ENCODE measurements around the gene BMPR1A. TPM values are rescaled to one million over a fixed set of nuclear protein-coding genes. Genes with fewer than 3 reads are reported as not detected.
A peak's percentile ranks its signal among the peaks of the same experiment; 100 is the strongest.
"Not testable (repeated sequence)": the region's sequence is repeated elsewhere in the genome, so short reads cannot be mapped to it uniquely, and the experiment has no call there.

BMPR1A gene
- total and polyA plus RNA-seq, 4 donors: 38.1 to 84.0 (median 63.4) TPM

DNA sequence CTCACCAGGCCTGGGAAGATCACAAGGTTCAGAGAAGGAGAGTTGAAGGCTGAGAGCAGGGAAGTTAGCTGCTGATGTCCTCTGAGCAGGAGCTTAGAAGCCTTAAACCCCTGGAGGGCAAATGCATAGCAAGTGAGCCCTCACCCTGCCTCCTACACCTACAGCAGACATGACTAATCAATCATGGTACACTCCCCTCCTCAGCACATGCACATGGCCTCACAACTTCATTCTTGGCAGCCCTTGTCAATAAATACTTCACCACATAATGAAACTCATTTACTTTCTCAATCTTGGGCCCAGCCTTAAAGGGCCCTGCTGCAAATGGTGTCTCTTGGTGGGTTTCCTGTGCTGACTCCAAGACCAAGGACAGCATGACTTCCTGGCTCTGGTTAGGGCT is 188.1 kb downstream of the BMPR1A start:
- Histone ChIP-seq H3K36me3 (ENCODE audit: control insufficient read depth, insufficient read depth, low read length) (peaks cover 20% of the 10 kb centered on the region), H3K27ac (ENCODE audit: low read depth, low read length) (no peak overlapping the region), H3K4me1 (ENCODE audit: control insufficient read depth, insufficient read depth, low read length) (peaks cover 48% of the 10 kb centered on the region), H3K9me3 (ENCODE audit: control insufficient read depth, insufficient read depth, low read length) (no peaks in the 10 kb centered on the region), H3K27me3 (ENCODE audit: control insufficient read depth, insufficient read depth, low read length) (no peaks in the 10 kb centered on the region), H3K4me3 (ENCODE audit: low read depth, low read length) (no peak overlapping the region)
- DNase-seq (ENCODE audit: low read depth in 4 of 6, low spot score in 6 of 6): no peak

GRCh38 chr10:86944907-86945306 is 188.5 kb downstream of the BMPR1A start:
- 100% methylated on average over 3 of the region's 3 CpGs for WGBS (ENCODE audit: insufficient coverage)
- H3K27me3 ChIP-seq (ENCODE audit: control insufficient read depth, insufficient read depth, low read length): no peaks in the 10 kb centered on the region
- DNase-seq (ENCODE audit: low read depth in 4 of 6, low spot score in 6 of 6): no peak
- no peak overlapping the region for H3K27ac ChIP-seq (ENCODE audit: low read depth, low read length)
- peaks cover 43% of the 10 kb centered on the region for H3K4me1 ChIP-seq (ENCODE audit: control insufficient read depth, insufficient read depth, low read length)
- H3K4me3 ChIP-seq (ENCODE audit: low read depth, low read length): no peak overlapping the region
- no peaks in the 10 kb centered on the region for H3K9me3 ChIP-seq (ENCODE audit: control insufficient read depth, insufficient read depth, low read length)
- H3K36me3 ChIP-seq (ENCODE audit: control insufficient read depth, insufficient read depth, low read length): peaks cover 20% of the 10 kb centered on the region

DNA sequence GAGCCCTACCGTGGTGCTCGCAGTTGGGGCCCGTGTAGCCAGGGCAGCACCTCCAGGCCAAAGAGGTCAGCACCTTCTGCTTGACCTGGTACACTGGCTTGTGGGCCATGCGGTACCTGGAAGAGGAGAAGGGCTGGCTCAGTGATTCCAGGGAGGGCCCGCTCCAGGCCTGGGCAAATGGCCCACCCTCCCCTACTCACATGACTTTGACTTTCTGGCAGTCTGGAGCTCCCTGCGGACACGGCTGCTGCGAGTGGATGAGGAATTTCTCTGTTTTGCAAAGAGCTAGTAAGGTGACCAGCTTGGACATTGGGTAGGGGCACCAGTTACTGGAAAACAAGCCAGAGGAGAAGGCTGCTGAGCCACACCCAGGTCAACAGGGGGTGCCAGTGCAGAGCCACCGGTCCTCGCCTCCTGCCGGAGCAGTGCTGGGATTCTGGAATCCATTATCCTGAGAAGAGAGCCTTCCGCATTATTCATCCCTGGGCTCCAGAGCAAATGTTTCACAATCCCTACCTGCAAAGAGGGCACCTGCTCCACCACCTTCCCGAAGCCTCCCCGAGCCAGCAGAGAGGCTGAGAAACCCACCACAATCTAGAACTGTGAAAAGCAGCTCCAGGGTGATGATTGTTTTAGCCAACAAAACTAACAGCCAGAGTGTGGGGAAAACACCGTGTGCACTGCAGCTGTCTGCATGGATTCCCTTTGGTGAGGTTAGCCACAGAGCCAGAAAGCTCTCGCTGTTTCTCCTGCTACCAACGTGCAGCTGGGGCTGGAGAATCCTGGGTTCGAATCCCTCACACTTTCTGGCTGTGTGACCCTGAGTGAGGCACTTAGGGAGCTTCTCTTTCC is 189.2 kb downstream of the BMPR1A start:
- H3K36me3 ChIP-seq (ENCODE audit: control insufficient read depth, insufficient read depth, low read length): peaks cover 20% of the 10 kb centered on the region
- peak overlapping the region; percentile 25 for H3K27ac ChIP-seq (ENCODE audit: low read depth, low read length)
- 47% methylated on average over 16 of the region's 18 CpGs for WGBS (ENCODE audit: insufficient coverage)
- H3K27me3 ChIP-seq (ENCODE audit: control insufficient read depth, insufficient read depth, low read length): no peaks in the 10 kb centered on the region
- H3K4me3 ChIP-seq (ENCODE audit: low read depth, low read length): no peak overlapping the region
- peak in 1 of 6 donors; percentile 29 for DNase-seq (ENCODE audit: low read depth in 4 of 6, low spot score in 6 of 6)
- no peaks in the 10 kb centered on the region for H3K9me3 ChIP-seq (ENCODE audit: control insufficient read depth, insufficient read depth, low read length)
- H3K4me1 ChIP-seq (ENCODE audit: control insufficient read depth, insufficient read depth, low read length): peaks cover 40% of the 10 kb centered on the region

- H3K9me3 ChIP-seq (ENCODE audit: control insufficient read depth, insufficient read depth, low read length): no peaks in the 10 kb centered on the region
- H3K4me3 ChIP-seq (ENCODE audit: low read depth, low read length): no peak overlapping the region
- peak in 2 of 6 donors; percentile 50 to 55 for DNase-seq (ENCODE audit: low read depth in 4 of 6, low spot score in 6 of 6)
- WGBS (ENCODE audit: insufficient coverage): 77% methylated on average over 13 of the region's 13 CpGs
- peaks cover 17% of the 10 kb centered on the region for H3K36me3 ChIP-seq (ENCODE audit: control insufficient read depth, insufficient read depth, low read length)
- H3K4me1 ChIP-seq (ENCODE audit: control insufficient read depth, insufficient read depth, low read length): peaks cover 37% of the 10 kb centered on the region
- H3K27ac ChIP-seq (ENCODE audit: low read depth, low read length): peak overlapping the region; percentile 25
- no peaks in the 10 kb centered on the region for H3K27me3 ChIP-seq (ENCODE audit: control insufficient read depth, insufficient read depth, low read length)
These were observed 190.1 kb downstream of the BMPR1A start for GRCh38 chr10:86946213-86947155.

GRCh38 chr10:86947806-86948205 is 191.4 kb downstream of the BMPR1A start:
- H3K36me3 ChIP-seq (ENCODE audit: control insufficient read depth, insufficient read depth, low read length): peaks cover 12% of the 10 kb centered on the region
- H3K4me3 ChIP-seq (ENCODE audit: low read depth, low read length); H3K9me3 ChIP-seq (ENCODE audit: control insufficient read depth, insufficient read depth, low read length); DNase-seq (ENCODE audit: low read depth in 4 of 6, low spot score in 6 of 6); H3K27ac ChIP-seq (ENCODE audit: low read depth, low read length); H3K27me3 ChIP-seq (ENCODE audit: control insufficient read depth, insufficient read depth, low read length): not testable (repeated sequence)
- WGBS (ENCODE audit: insufficient coverage): no CpG with 5 or more reads among the region's 4 CpGs
- peaks cover 37% of the 10 kb centered on the region for H3K4me1 ChIP-seq (ENCODE audit: control insufficient read depth, insufficient read depth, low read length)

DNA sequence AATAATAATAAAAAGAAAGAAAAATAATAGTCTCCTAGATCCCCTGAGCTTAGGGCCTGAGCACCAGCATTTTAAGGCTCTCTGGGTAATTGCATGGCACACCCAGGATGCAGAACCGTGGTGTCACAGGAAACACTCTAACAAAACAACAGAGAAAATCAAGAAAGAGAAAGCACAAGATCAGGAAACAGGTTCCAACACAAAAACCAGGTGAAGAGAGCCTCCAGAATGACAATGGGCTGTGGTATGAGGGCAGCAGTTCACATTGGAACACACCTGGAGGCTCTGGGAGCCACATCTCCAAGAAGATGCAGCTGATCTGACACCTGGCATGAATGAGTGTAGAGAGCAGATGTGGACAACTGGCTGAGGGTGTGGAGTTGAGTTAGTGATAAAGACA is 193.9 kb downstream of the BMPR1A start:
- no peaks in the 10 kb centered on the region for H3K36me3 ChIP-seq (ENCODE audit: control insufficient read depth, insufficient read depth, low read length)
- no peak overlapping the region for H3K27ac ChIP-seq (ENCODE audit: low read depth, low read length)
- H3K27me3 ChIP-seq (ENCODE audit: control insufficient read depth, insufficient read depth, low read length): no peaks in the 10 kb centered on the region
- DNase-seq (ENCODE audit: low read depth in 4 of 6, low spot score in 6 of 6): no peak
- H3K4me1 ChIP-seq (ENCODE audit: control insufficient read depth, insufficient read depth, low read length): peaks cover 44% of the 10 kb centered on the region
- WGBS (ENCODE audit: insufficient coverage): 83% methylated on average over 1 of the region's 1 CpG
- no peak overlapping the region for H3K4me3 ChIP-seq (ENCODE audit: low read depth, low read length)
- no peaks in the 10 kb centered on the region for H3K9me3 ChIP-seq (ENCODE audit: control insufficient read depth, insufficient read depth, low read length)

DNA sequence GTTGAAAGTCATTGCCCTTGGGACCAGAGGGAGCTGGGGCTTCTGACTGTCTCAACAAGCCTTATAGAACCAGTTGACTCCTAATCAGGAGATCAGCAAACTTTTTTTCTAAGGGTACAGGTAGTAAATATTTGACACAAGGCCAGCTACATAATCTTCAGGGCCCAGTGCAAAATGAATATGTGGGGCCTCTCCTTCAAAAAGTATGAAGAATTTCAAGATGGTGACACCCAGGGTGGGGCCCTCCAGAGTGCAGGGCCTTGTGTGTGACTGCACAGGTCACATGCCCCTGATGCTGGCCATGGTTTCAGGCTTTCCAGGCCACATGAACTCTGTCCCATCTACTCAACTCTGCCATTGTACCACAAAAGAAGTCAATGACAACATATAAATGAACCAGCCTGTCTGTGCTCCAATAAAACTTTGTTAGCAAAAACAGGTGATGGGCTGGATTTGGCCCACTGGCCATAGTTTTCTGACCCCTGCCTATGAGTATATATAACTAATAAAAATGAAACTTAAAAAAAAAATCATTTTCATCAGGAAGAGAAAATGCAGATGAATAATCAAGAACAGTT is 194.9 kb downstream of the BMPR1A start:
- Histone ChIP-seq H3K36me3 (ENCODE audit: control insufficient read depth, insufficient read depth, low read length) (no peaks in the 10 kb centered on the region), H3K9me3 (ENCODE audit: control insufficient read depth, insufficient read depth, low read length) (no peaks in the 10 kb centered on the region)
- DNase-seq (ENCODE audit: low read depth in 4 of 6, low spot score in 6 of 6): no peak

GRCh38 chr10:86952106-86952505 is 195.7 kb downstream of the BMPR1A start:
- Histone ChIP-seq H3K27ac (ENCODE audit: low read depth, low read length) (no peak overlapping the region), H3K4me3 (ENCODE audit: low read depth, low read length) (no peak overlapping the region), H3K4me1 (ENCODE audit: control insufficient read depth, insufficient read depth, low read length) (peaks cover 44% of the 10 kb centered on the region), H3K9me3 (ENCODE audit: control insufficient read depth, insufficient read depth, low read length) (no peaks in the 10 kb centered on the region), H3K27me3 (ENCODE audit: control insufficient read depth, insufficient read depth, low read length) (no peaks in the 10 kb centered on the region), H3K36me3 (ENCODE audit: control insufficient read depth, insufficient read depth, low read length) (no peaks in the 10 kb centered on the region)
- 100% methylated on average over 4 of the region's 7 CpGs for WGBS (ENCODE audit: insufficient coverage)
- no peak for DNase-seq (ENCODE audit: low read depth in 4 of 6, low spot score in 6 of 6)

More for the DNA sequence above, 194.9 kb downstream of the BMPR1A start:
- Histone ChIP-seq H3K4me3 (ENCODE audit: low read depth, low read length) (no peak overlapping the region), H3K4me1 (ENCODE audit: control insufficient read depth, insufficient read depth, low read length) (peaks cover 44% of the 10 kb centered on the region), H3K27ac (ENCODE audit: low read depth, low read length) (no peak overlapping the region), H3K27me3 (ENCODE audit: control insufficient read depth, insufficient read depth, low read length) (no peaks in the 10 kb centered on the region)

DNA sequence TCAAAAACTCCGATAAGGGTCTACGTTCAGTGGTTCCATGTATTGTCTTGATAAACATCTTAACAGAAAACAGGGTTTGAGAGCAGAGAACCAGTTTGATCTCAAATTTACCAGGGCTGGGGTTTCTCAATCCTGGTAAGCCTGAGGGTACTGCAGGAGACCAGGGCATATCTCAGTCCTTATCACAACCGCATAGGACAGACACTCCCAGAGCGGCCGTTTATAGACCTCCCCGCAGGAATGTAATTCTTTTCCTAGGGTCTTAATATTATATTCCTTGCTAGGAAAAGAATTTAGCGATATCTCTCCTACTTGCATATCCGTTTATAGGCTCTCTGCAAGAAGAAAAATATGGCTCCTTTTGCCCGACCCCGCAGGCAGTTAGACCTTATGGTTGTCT is 196.3 kb downstream of the BMPR1A start:
- not testable (repeated sequence) for DNase-seq (ENCODE audit: low read depth in 4 of 6, low spot score in 6 of 6); H3K36me3 ChIP-seq (ENCODE audit: control insufficient read depth, insufficient read depth, low read length); H3K27me3 ChIP-seq (ENCODE audit: control insufficient read depth, insufficient read depth, low read length); H3K9me3 ChIP-seq (ENCODE audit: control insufficient read depth, insufficient read depth, low read length); H3K27ac ChIP-seq (ENCODE audit: low read depth, low read length); H3K4me3 ChIP-seq (ENCODE audit: low read depth, low read length)
- 94% methylated on average over 5 of the region's 10 CpGs for WGBS (ENCODE audit: insufficient coverage)
- peaks cover 45% of the 10 kb centered on the region for H3K4me1 ChIP-seq (ENCODE audit: control insufficient read depth, insufficient read depth, low read length)

All from spinal cord (tissue), 10 donors.